Fibroblast of mammary gland (primary cell): ENCODE results near the gene PBXIP1.

Experiments
- DNase-seq: peaks from one replicate; pipeline ENCODE4 v3.0.0-alpha.2; 2010; ENCODE audit warnings: low read depth
- H3K4me3 ChIP-seq: 2 replicates; pipeline ENCODE4 v1.5.1; 2011; ENCODE audit warnings: low read depth, mild to moderate bottlenecking, low read length, moderate library complexity; ENCODE audit not compliant: control insufficient read depth
- TF ChIP-seq, protein P1 (sequence below): conservative IDR thresholded peaks from 2 replicates; pipeline ENCODE4 v1.5.1; 2011; ENCODE audit warnings: low read depth, low read length, inconsistent platforms; ENCODE audit not compliant: control insufficient read depth, insufficient read depth

The PBXIP1 gene

DNA sequence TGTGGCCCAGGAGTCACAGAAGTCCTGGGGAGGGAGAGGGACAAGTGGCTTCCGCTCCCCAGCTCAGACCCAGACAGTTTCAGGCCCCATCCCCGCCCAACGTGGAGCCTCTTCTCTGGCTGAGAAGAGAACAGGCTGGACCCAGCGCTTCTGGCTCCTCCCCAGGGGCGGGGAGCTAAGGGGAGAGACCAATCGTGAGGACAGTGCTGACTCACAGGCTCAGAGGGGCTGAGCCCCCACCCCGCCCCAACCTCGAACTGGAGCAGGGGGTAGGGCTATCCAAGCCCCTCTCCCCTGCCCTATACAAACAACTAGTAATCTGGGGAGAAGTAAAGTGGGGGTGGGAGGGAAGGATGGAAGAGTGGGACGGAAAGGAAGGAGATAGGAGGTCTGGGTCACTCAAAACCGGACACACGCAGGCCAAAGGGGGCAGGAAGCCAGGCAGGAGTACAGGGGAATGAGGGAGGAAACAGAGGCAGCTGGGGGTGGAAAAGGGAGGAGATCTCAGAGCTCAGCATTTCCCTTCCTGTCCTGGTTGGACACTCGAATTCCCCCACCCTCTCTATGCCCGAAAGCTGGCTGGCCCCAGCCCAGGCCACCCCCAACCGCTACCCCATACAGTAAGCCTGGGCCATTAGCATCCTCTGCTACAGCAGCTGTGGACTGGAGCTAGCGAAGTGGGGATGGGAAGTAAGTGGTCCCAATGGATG is 14.9 kb upstream of the PBXIP1 start, which contains the start of gene SHC1:
TSS of gene SHC1 (minus strand) at position 117 of the 710 bp plus-strand sequence. CDS start 221 bp downstream, outside the sequence.
- H3K4me3 ChIP-seq: peak within 1 kb of the TSS; percentile 79

GRCh38 chr1:154969860-154970452 is 14.1 kb upstream of the PBXIP1 start:
- H3K4me3 ChIP-seq: peak overlapping the region; percentile 79
- no peak for DNase-seq
- TF ChIP-seq, protein P1, sequence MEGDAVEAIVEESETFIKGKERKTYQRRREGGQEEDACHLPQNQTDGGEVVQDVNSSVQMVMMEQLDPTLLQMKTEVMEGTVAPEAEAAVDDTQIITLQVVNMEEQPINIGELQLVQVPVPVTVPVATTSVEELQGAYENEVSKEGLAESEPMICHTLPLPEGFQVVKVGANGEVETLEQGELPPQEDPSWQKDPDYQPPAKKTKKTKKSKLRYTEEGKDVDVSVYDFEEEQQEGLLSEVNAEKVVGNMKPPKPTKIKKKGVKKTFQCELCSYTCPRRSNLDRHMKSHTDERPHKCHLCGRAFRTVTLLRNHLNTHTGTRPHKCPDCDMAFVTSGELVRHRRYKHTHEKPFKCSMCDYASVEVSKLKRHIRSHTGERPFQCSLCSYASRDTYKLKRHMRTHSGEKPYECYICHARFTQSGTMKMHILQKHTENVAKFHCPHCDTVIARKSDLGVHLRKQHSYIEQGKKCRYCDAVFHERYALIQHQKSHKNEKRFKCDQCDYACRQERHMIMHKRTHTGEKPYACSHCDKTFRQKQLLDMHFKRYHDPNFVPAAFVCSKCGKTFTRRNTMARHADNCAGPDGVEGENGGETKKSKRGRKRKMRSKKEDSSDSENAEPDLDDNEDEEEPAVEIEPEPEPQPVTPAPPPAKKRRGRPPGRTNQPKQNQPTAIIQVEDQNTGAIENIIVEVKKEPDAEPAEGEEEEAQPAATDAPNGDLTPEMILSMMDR: no peak

More for the DNA sequence above, 14.9 kb upstream of the PBXIP1 start, which contains the start of gene SHC1:
- peak; percentile 94 for DNase-seq
- TF ChIP-seq, protein P1: no peak

- TF ChIP-seq, protein P1: no peak
- DNase-seq: no peak
- H3K4me3 ChIP-seq: peak overlapping the region; percentile 79
Measured at GRCh38 chr1:154969246-154969645, 13.3 kb upstream of the PBXIP1 start.

GRCh38 chr1:154968731-154969130 is 12.8 kb upstream of the PBXIP1 start:
- H3K4me3 ChIP-seq: peak overlapping the region; percentile 79
- TF ChIP-seq, protein P1: no peak

GRCh38 chr1:154967331-154967950 is 11.5 kb upstream of the PBXIP1 start:
- TF ChIP-seq, protein P1: no peak
- no peak overlapping the region for H3K4me3 ChIP-seq
- no peak for DNase-seq

More at GRCh38 chr1:154968731-154969130, 12.8 kb upstream of the PBXIP1 start:
- no peak for DNase-seq

- H3K4me3 ChIP-seq: no peak overlapping the region
- TF ChIP-seq, protein P1: no peak
- no peak for DNase-seq
Measured at GRCh38 chr1:154966111-154966510, 10.2 kb upstream of the PBXIP1 start.
